ENCODE measurements around the gene KIAA1217. TPM values are rescaled to one million over a fixed set of nuclear protein-coding genes. Genes with fewer than 3 reads are reported as not detected.

The KIAA1217 gene
- total and polyA plus RNA-seq, 2 of the 4 experiments (the other 2 are of a cell fraction) = 3.4 to 4.4 TPM

- Histone ChIP-seq H3K79me1 (ENCODE audit: low read depth in 1 of 2, low read length in 2 of 2) (no peaks in the 10 kb centered on the region), H2AK5ac (ENCODE audit: low read depth, low read length) (no peak overlapping the region), H3K4me3 (ENCODE audit: insufficient read depth, low read depth, low read length) (no peak overlapping the region), H3K56ac (ENCODE audit: extremely low read depth, insufficient read depth, low read length) (no peak overlapping the region), H3K9ac (ENCODE audit: low read depth, low read length) (no peak overlapping the region), H2AFZ (replicated peaks; ENCODE audit: low read length, poor library complexity) (no peak overlapping the region), H4K8ac (ENCODE audit: low read depth in 2 of 2, low read length in 2 of 2) (no peak overlapping the region), H3K27ac (ENCODE audit: insufficient read depth, low read length) (no peak overlapping the region), H4K91ac (ENCODE audit: insufficient read depth, low read depth, low read length) (no peak overlapping the region), H2BK120ac (ENCODE audit: low read depth, low read length) (no peak overlapping the region), H3K18ac (ENCODE audit: low read depth, low read length) (no peak overlapping the region), H3K9me1 (ENCODE audit: insufficient read depth, low read length) (no peaks in the 10 kb centered on the region), H2BK5ac (ENCODE audit: low read depth, low read length, poor library complexity, severe bottlenecking) (no peak overlapping the region), H3K4me1 (ENCODE audit: control insufficient read depth, insufficient read depth, low read length) (no peaks in the 10 kb centered on the region), H4K5ac (ENCODE audit: low read depth, low read length) (no peak overlapping the region), H3K27me3 (ENCODE audit: control insufficient read depth, insufficient read depth, low read length) (no peaks in the 10 kb centered on the region), H3K14ac (replicated peaks; ENCODE audit: low read depth, low read length) (no peak overlapping the region), H2BK15ac (ENCODE audit: low read depth, low read length) (no peak overlapping the region), H3K36me3 (ENCODE audit: control insufficient read depth, insufficient read depth, low read length) (peaks cover 48% of the 10 kb centered on the region), H3K9me3 (ENCODE audit: control insufficient read depth, insufficient read depth, low read length) (no peaks in the 10 kb centered on the region), H2BK20ac (ENCODE audit: low read depth, low read length) (no peak overlapping the region), H3K4me2 (ENCODE audit: low read depth, low read length) (no peak overlapping the region), H3K4ac (ENCODE audit: low read depth, low read length) (no peak overlapping the region), H4K20me1 (ENCODE audit: insufficient read depth, low read length) (no peaks in the 10 kb centered on the region), H2AK9ac (replicated peaks; ENCODE audit: low read depth, low read length, poor library complexity) (no peak overlapping the region), H3K23ac (ENCODE audit: low read depth, low read length) (no peak overlapping the region)
- no TSS peak for BruUV-seq (replicated peaks)
- DNase-seq (no peak), ATAC-seq (ENCODE audit: low read depth) (no peak)
- intact Hi-C loops (cut with micrococcal nuclease) (no loop called here), dilution Hi-C loops (cut with HindIII; ENCODE audit: low sequenced_read_pairs, unreplicated experiment) (no loop called here), in situ Hi-C loops (cut with MboI; ENCODE audit: low sequenced_read_pairs) (no loop called here)
- POLR2A ChIA-PET (ENCODE audit: unreplicated experiment) = no interaction called here
- TF ChIP-seq CHD1 (IDR thresholded peaks at IDR 0.05; ENCODE audit: low read depth, low read length) (no peak), MAZ (IDR thresholded peaks at IDR 0.05; ENCODE audit: borderline replicate concordance, low read depth, low read length) (no peak), RCOR1 (IDR thresholded peaks at IDR 0.05; ENCODE audit: insufficient replicate concordance, low read length) (no peak), RFX5 (IDR thresholded peaks at IDR 0.05; ENCODE audit: low read depth, low read length) (no peak), RAD21 (IDR thresholded peaks at IDR 0.05; ENCODE audit: low read length) (no peak), MAFK (IDR thresholded peaks at IDR 0.05; ENCODE audit: low read depth, low read length) (no peak), MXI1 (IDR thresholded peaks at IDR 0.05; ENCODE audit: borderline replicate concordance, low read depth, low read length) (no peak), USF2 (IDR thresholded peaks at IDR 0.05; ENCODE audit: low read depth, low read length) (no peak), CEBPB (IDR thresholded peaks at IDR 0.05; ENCODE audit: low read depth, low read length) (no peak), POLR2A (IDR thresholded peaks at IDR 0.05; ENCODE audit: low read depth, low read length) (no peak), BHLHE40 (IDR thresholded peaks at IDR 0.05; ENCODE audit: low read depth, low read length) (no peak), FOS (IDR thresholded peaks at IDR 0.05; ENCODE audit: low read depth, low read length) (no peak), NFE2L2 (IDR thresholded peaks at IDR 0.05; ENCODE audit: low read depth, low read length) (no peak), SMC3 (IDR thresholded peaks at IDR 0.05; ENCODE audit: low read depth, low read length) (no peak)
- TF ChIP-seq, protein P1, sequence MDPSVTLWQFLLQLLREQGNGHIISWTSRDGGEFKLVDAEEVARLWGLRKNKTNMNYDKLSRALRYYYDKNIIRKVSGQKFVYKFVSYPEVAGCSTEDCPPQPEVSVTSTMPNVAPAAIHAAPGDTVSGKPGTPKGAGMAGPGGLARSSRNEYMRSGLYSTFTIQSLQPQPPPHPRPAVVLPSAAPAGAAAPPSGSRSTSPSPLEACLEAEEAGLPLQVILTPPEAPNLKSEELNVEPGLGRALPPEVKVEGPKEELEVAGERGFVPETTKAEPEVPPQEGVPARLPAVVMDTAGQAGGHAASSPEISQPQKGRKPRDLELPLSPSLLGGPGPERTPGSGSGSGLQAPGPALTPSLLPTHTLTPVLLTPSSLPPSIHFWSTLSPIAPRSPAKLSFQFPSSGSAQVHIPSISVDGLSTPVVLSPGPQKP (IDR thresholded peaks at IDR 0.05; ENCODE audit: borderline replicate concordance, low read depth, low read length) = no peak
- TF ChIP-seq, protein P2, sequence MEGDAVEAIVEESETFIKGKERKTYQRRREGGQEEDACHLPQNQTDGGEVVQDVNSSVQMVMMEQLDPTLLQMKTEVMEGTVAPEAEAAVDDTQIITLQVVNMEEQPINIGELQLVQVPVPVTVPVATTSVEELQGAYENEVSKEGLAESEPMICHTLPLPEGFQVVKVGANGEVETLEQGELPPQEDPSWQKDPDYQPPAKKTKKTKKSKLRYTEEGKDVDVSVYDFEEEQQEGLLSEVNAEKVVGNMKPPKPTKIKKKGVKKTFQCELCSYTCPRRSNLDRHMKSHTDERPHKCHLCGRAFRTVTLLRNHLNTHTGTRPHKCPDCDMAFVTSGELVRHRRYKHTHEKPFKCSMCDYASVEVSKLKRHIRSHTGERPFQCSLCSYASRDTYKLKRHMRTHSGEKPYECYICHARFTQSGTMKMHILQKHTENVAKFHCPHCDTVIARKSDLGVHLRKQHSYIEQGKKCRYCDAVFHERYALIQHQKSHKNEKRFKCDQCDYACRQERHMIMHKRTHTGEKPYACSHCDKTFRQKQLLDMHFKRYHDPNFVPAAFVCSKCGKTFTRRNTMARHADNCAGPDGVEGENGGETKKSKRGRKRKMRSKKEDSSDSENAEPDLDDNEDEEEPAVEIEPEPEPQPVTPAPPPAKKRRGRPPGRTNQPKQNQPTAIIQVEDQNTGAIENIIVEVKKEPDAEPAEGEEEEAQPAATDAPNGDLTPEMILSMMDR (conservative IDR thresholded peaks at IDR 0.05; ENCODE audit: low read depth, low read length) = no peak
- CTCF ChIA-PET = no interaction called here
- no CpG with 5 or more reads among the region's 2 CpGs for WGBS, 2 experiments (ENCODE audit: extremely low coverage in 2 of 2, insufficient read length in 1 of 2)
Measured at GRCh38 chr10:24589265-24589664, 380.3 kb downstream of the KIAA1217 start.
